ENCODE results near the gene OR10AD1.

Gene OR10AD1

DNA sequence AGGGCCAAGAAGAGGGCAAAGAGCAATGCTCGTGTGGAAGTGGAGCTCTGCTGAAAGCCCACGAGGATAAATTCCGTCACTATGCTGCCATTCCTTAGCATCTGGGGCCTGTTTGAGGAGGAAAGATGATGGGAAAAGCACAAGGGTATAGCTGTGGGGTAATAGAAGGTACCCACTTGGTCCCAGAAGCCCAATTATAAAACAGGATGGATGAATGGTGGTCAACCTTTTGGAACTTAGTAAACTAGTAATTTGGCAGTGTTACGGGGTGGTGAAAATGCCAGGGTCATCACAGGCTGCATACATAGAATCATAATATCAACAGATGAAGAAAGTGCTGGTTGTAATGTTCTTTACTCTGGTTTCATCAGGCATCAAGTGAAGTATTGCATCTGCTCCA lies at the start of gene OR10AD1:
Gene OR10AD1, minus strand, starts transcription at position 101 of the 400 bp plus-strand sequence. Its CDS starts 0 bp downstream, at position 101.
- TF ChIP-seq ZBTB7A (IDR thresholded peaks at IDR 0.05; ENCODE audit: low read depth) = no peak
- TF ChIP-seq FOXM1 (IDR thresholded peaks at IDR 0.05; ENCODE audit: borderline replicate concordance, low read depth) = no peak
- no peak for TF ChIP-seq TCF12 (IDR thresholded peaks at IDR 0.05; ENCODE audit: low read depth)
- TF ChIP-seq CEBPB (IDR thresholded peaks at IDR 0.05) = no peak
- no peak for TF ChIP-seq CREB1 (IDR thresholded peaks at IDR 0.05; ENCODE audit: low read depth)
- no peak for TF ChIP-seq YY1 (IDR thresholded peaks at IDR 0.05; ENCODE audit: low read depth)
- no peak for TF ChIP-seq EGR1 (IDR thresholded peaks at IDR 0.05)
- TF ChIP-seq EP300 (IDR thresholded peaks at IDR 0.05; ENCODE audit: borderline replicate concordance) = no peak
- TF ChIP-seq RAD21 (IDR thresholded peaks at IDR 0.05; ENCODE audit: low read depth) = no peak
- TF ChIP-seq, protein P1, sequence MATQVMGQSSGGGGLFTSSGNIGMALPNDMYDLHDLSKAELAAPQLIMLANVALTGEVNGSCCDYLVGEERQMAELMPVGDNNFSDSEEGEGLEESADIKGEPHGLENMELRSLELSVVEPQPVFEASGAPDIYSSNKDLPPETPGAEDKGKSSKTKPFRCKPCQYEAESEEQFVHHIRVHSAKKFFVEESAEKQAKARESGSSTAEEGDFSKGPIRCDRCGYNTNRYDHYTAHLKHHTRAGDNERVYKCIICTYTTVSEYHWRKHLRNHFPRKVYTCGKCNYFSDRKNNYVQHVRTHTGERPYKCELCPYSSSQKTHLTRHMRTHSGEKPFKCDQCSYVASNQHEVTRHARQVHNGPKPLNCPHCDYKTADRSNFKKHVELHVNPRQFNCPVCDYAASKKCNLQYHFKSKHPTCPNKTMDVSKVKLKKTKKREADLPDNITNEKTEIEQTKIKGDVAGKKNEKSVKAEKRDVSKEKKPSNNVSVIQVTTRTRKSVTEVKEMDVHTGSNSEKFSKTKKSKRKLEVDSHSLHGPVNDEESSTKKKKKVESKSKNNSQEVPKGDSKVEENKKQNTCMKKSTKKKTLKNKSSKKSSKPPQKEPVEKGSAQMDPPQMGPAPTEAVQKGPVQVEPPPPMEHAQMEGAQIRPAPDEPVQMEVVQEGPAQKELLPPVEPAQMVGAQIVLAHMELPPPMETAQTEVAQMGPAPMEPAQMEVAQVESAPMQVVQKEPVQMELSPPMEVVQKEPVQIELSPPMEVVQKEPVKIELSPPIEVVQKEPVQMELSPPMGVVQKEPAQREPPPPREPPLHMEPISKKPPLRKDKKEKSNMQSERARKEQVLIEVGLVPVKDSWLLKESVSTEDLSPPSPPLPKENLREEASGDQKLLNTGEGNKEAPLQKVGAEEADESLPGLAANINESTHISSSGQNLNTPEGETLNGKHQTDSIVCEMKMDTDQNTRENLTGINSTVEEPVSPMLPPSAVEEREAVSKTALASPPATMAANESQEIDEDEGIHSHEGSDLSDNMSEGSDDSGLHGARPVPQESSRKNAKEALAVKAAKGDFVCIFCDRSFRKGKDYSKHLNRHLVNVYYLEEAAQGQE (IDR thresholded peaks at IDR 0.05; ENCODE audit: low read depth) = no peak
- TF ChIP-seq, protein P2, sequence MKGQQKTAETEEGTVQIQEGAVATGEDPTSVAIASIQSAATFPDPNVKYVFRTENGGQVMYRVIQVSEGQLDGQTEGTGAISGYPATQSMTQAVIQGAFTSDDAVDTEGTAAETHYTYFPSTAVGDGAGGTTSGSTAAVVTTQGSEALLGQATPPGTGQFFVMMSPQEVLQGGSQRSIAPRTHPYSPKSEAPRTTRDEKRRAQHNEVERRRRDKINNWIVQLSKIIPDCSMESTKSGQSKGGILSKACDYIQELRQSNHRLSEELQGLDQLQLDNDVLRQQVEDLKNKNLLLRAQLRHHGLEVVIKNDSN (IDR thresholded peaks at IDR 0.05) = no peak
- no peak for TF ChIP-seq TAF1 (IDR thresholded peaks at IDR 0.05; ENCODE audit: low read depth)
- no peak for TF ChIP-seq MAX (IDR thresholded peaks at IDR 0.05)
- no peak for TF ChIP-seq NFIC (IDR thresholded peaks at IDR 0.05)

DNA sequence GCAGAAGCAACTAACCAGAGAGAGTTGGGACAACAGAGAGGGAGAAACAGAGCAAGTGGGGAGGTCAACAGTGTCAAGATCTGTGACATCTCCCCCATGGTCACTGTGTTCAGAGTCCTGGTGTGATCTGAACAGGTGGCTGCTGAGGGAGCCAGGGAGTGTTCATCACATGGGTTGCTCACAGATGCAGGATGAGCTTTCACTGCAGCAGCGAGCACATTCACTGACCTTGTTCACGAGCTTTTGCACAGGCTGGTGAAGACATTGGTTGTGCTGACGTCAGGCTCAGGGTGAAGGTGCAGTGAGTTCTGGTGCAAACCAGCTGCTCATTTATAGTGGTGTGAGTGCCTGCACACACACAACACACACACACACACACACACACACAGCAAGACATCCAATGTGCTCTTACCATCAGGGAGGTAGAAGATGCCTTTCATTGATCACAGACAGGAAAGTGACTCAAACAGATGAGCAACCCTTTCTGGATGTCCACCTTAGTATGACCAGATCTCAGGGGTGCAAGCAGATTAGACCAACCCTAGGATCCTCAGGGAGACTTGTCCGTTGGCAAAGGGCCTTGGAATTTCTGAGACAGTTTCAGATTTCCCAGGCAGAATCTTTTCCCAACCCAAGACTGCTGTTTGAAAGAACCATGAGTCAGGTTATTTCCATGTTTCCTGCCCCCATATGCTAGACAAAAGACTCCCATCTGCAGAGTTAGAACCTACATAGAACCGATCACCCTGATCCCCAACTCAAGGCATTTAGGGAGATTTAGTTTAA lies 44.3 kb upstream of the OR10AD1 start:
- TF ChIP-seq FOXM1 (IDR thresholded peaks at IDR 0.05; ENCODE audit: borderline replicate concordance, low read depth) (no peak), CREB1 (IDR thresholded peaks at IDR 0.05; ENCODE audit: low read depth) (no peak), NFIC (IDR thresholded peaks at IDR 0.05) (no peak), CEBPB (IDR thresholded peaks at IDR 0.05) (no peak), MAX (IDR thresholded peaks at IDR 0.05) (no peak)
- TF ChIP-seq, protein P1 (IDR thresholded peaks at IDR 0.05; ENCODE audit: low read depth) = no peak

GRCh38 chr12:48237162-48237561 lies 34.1 kb upstream of the OR10AD1 start:
- no peak for TF ChIP-seq TCF12 (IDR thresholded peaks at IDR 0.05; ENCODE audit: low read depth)

- no peak for TF ChIP-seq MAX (IDR thresholded peaks at IDR 0.05)
- no peak for TF ChIP-seq FOXM1 (IDR thresholded peaks at IDR 0.05; ENCODE audit: borderline replicate concordance, low read depth)
- no peak for TF ChIP-seq ZBTB7A (IDR thresholded peaks at IDR 0.05; ENCODE audit: low read depth)
- TF ChIP-seq TAF1 (IDR thresholded peaks at IDR 0.05; ENCODE audit: low read depth) = no peak
- TF ChIP-seq, protein P2 (IDR thresholded peaks at IDR 0.05) = no peak
- TF ChIP-seq EGR1 (IDR thresholded peaks at IDR 0.05) = no peak
- TF ChIP-seq, protein P1 (IDR thresholded peaks at IDR 0.05; ENCODE audit: low read depth) = no peak
- TF ChIP-seq YY1 (IDR thresholded peaks at IDR 0.05; ENCODE audit: low read depth) = no peak
- no peak for TF ChIP-seq EP300 (IDR thresholded peaks at IDR 0.05; ENCODE audit: borderline replicate concordance)
- TF ChIP-seq RAD21 (IDR thresholded peaks at IDR 0.05; ENCODE audit: low read depth) = no peak
Observed at GRCh38 chr12:48235796-48236333, 32.8 kb upstream of the OR10AD1 start.

Data from Ishikawa (cell line).